ENCODE measurements around the gene MDFI.

The MDFI gene

DNA sequence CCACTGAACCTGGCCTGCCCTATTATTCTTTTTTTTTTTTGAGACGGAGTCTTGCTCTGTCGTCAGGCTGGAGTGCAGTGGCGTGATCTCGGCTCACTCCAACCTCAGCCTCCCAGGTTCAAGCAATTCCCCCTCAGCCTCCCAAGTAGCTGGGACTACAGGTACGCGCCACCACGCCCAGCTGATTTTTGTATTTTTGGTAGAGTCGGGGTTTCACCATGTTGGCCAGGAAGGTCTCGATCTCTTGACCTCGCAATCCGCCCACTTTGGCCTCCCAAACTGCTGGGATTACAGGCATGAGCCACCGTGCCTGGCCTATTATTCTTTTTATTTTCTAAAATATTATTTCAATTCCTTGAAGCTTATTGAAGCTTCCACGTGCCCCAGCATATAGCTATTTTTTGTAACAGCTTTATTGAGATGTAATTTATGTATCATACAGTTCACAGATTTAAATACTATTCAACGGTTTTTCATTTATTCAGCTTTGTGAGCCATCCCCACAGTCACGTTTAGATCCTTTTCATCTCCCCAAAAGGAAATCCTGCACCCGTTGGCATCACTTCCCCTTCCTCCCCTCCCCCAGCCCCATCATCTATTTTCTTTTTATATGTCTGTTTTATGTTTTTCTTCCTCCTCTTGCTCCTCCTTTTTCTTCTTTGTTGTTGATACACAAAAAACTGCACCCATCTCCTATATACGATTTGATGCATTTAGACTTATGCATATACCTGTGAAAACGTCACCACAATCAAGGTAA lies 13.5 kb upstream of the MDFI start:
- TF ChIP-seq CTCF (IDR thresholded peaks at IDR 0.05; ENCODE audit: unreplicated experiment in 3 of 3), result no peak
- H3K4me1 Mint-ChIP-seq, result peaks cover 34% of the 10 kb centered on the region
- H3K4me3 Mint-ChIP-seq, result no peak overlapping the region
- H3K36me3 Mint-ChIP-seq (ENCODE audit: low read depth), result peaks cover 3% of the 10 kb centered on the region
- H3K9me3 Mint-ChIP-seq, result peaks cover 21% of the 10 kb centered on the region
- peaks cover 4% of the 10 kb centered on the region for H3K27me3 Mint-ChIP-seq (ENCODE audit: low read depth)
- H3K27ac Mint-ChIP-seq, result no peak overlapping the region

GRCh38 chr6:41625442-41625841 lies 12.8 kb upstream of the MDFI start:
- Mint-ChIP-seq H3K27ac (peak overlapping the region in 1 of 3 experiments; percentile 45), H3K4me1 (peaks cover 35% of the 10 kb centered on the region), H3K9me3 (peaks cover 19% of the 10 kb centered on the region), H3K27me3 (ENCODE audit: low read depth) (peaks cover 5% of the 10 kb centered on the region), H3K4me3 (no peak overlapping the region), H3K36me3 (ENCODE audit: low read depth) (peaks cover 3% of the 10 kb centered on the region)
- TF ChIP-seq CTCF (IDR thresholded peaks at IDR 0.05; ENCODE audit: unreplicated experiment in 3 of 3), result no peak

DNA sequence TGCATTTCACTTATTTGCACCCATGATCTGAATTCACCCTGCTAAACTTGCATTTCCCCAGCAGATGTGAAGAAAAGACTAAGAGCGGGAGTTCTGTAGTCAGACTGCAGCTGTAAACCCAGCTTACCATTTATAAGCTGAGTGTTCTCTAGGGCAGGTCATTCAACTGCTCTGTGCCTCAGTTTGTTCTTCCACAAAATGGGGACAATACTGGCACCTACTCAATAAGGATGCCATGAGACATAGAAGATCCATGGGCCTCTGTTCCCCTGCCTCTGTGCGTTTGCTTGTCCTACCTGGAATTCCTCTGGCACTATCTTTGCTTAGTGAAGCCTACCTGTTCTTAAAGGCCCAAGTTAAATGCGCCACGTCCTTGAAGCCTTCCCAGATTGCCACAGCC lies 12.2 kb upstream of the MDFI start:
- Mint-ChIP-seq H3K27ac (peak overlapping the region in 2 of 3 experiments; percentile 21 to 29), H3K27me3 (ENCODE audit: low read depth) (peaks cover 5% of the 10 kb centered on the region), H3K36me3 (ENCODE audit: low read depth) (peaks cover 3% of the 10 kb centered on the region), H3K4me3 (no peak overlapping the region), H3K9me3 (peaks cover 19% of the 10 kb centered on the region), H3K4me1 (peaks cover 40% of the 10 kb centered on the region)
- TF ChIP-seq CTCF (IDR thresholded peaks at IDR 0.05; ENCODE audit: unreplicated experiment in 3 of 3), result no peak

DNA sequence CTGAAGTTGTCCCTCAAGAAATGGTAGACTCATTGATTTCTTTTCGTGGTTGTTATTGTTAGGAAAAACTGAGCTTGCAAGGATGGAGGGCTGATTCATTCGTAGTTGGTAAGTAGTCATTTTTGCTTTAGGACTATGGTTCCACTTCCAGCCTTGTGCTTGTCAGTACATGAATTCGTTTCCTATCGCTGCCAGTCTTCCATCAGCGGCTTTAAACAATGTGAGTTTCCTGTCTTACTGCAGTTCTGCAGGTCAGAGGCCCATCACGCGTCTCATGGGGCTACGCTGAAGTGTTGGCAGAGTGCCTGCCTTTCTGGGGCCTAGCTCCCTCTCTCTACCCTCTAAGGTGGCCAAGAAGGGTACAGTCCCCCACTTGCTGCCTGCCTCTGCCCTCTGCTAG lies 11.4 kb upstream of the MDFI start:
- Mint-ChIP-seq H3K4me1 (peaks cover 48% of the 10 kb centered on the region), H3K36me3 (ENCODE audit: low read depth) (no peaks in the 10 kb centered on the region), H3K27ac (peak overlapping the region; percentile 21 to 29 (median 24)), H3K9me3 (peaks cover 14% of the 10 kb centered on the region), H3K4me3 (peak overlapping the region in 1 of 3 experiments; percentile 14), H3K27me3 (ENCODE audit: low read depth) (peaks cover 5% of the 10 kb centered on the region)
- no peak for TF ChIP-seq CTCF (IDR thresholded peaks at IDR 0.05; ENCODE audit: unreplicated experiment in 3 of 3)

DNA sequence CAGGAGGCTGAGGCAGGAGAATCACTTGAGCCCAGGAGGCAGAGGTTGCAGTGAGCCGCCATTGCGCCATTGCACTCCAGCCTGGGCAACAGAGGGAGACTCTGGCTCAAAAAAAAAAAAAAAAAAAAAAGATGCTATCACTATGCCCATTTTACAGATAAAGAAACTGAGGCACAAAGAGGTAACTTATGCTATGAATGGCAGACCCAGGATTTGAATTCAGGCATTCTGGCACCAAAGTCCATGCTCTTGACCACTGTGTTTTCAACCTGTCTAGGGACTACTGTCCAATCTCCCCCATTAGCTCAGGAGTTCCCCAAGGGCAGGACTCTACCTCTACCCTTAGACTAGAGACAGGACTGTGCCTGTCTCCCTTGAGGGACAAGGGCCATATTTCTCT lies 9.1 kb upstream of the MDFI start:
- Mint-ChIP-seq H3K36me3 (ENCODE audit: low read depth) (no peaks in the 10 kb centered on the region), H3K9me3 (peaks cover 6% of the 10 kb centered on the region), H3K4me3 (no peak overlapping the region), H3K27ac (no peak overlapping the region), H3K27me3 (ENCODE audit: low read depth) (peaks cover 12% of the 10 kb centered on the region), H3K4me1 (peaks cover 62% of the 10 kb centered on the region)
- TF ChIP-seq CTCF (IDR thresholded peaks at IDR 0.05; ENCODE audit: unreplicated experiment in 3 of 3), result no peak

DNA sequence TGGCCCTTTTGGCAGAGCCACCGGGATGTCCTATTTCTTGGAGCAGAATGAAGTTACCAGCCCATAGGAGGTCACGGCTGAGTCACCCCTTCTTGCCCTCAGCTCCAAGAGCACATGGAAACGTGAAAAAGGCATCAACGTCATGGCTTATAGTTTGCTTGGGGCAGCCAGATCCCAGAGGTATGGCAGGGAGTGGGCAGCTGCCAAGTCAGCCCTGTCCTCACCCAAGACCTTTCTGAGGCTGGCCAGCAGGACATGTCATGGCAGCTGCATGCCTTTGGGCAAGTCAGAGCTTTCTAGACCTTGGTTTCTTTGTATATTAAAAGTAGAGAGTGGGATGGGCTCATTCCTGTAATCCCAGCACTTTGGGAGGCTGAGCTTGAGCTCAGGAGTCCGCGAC lies 8.2 kb upstream of the MDFI start:
- H3K9me3 Mint-ChIP-seq, result peaks cover 3% of the 10 kb centered on the region
- peaks cover 21% of the 10 kb centered on the region for H3K27me3 Mint-ChIP-seq (ENCODE audit: low read depth)
- peaks cover 70% of the 10 kb centered on the region for H3K4me1 Mint-ChIP-seq
- no peak for TF ChIP-seq CTCF (IDR thresholded peaks at IDR 0.05; ENCODE audit: unreplicated experiment in 3 of 3)
- H3K27ac Mint-ChIP-seq, result no peak overlapping the region
- H3K36me3 Mint-ChIP-seq (ENCODE audit: low read depth), result no peaks in the 10 kb centered on the region
- H3K4me3 Mint-ChIP-seq, result no peak overlapping the region

Measured in nephron (organoid).